Panc1 (cell line): Measurements from ENCODE around the gene CLRN3. TPM values are rescaled to one million over a fixed set of nuclear protein-coding genes. Genes with fewer than 3 reads are reported as not detected.

Experiments
- ATAC-seq: fragments of 200-7000 bp; cut with Tn5 transposase; 2 replicates; pipeline ENCODE4 v1.9.1; 2020; ENCODE audit warnings: mild to moderate bottlenecking, moderate library complexity
- BruUV-seq: library from RNA; stranded (reverse); fragments of 400-500 nt; replicated peaks from 2 replicates; lab custom pipeline; 2021; lab: Mats Ljungman, UMichigan
- CTCF ChIA-PET: fragments of 300-600 bp; sonication (Branson Sonifier 250); formaldehyde crosslinking; loops from one replicate; lab custom pipeline; 2022; ENCODE audit warnings: antibody characterized with exemption; lab: Charles Lee
- POLR2A ChIA-PET: fragments of 300-600 bp; sonication (Branson Sonifier 250); formaldehyde crosslinking; loops from one replicate; lab custom pipeline; 2022; ENCODE audit warnings: antibody characterized with exemption; lab: Charles Lee
- DNase-seq: peaks from one replicate; pipeline ENCODE4 v3.0.0-alpha.2; 2010; ENCODE audit warnings: low read depth, low spot score
- H3K27ac ChIP-seq: 2 replicates; pipeline ENCODE4 v1.5.1; 2011; ENCODE audit warnings: mild to moderate bottlenecking, low read length, inconsistent platforms
- H3K27me3 ChIP-seq: fragments of 200-500 bp; sonication (Bioruptor generic); 2 replicates; pipeline ENCODE4 v1.6.0; 2014; ENCODE audit warnings: low read length, inconsistent platforms; ENCODE audit not compliant: control insufficient read depth, insufficient read depth
- H3K36me3 ChIP-seq: fragments of 200-500 bp; sonication (Bioruptor generic); 2 replicates; pipeline ENCODE4 v1.5.1; 2014; ENCODE audit warnings: inconsistent platforms, mild to moderate bottlenecking, low read length, moderate library complexity; ENCODE audit not compliant: control insufficient read depth, insufficient read depth
- H3K4me1 ChIP-seq: 2 replicates; pipeline ENCODE4 v1.5.1; 2011; ENCODE audit warnings: inconsistent platforms, mild to moderate bottlenecking, low read length, moderate library complexity; ENCODE audit not compliant: control insufficient read depth, insufficient read depth
- H3K4me3 ChIP-seq, 2 experiments: 2 replicates each; pipeline ENCODE4 v1.5.1; 2011 to 2012; ENCODE audit warnings: low read depth in 2 of 2, low read length in 2 of 2, mild to moderate bottlenecking in 2 of 2, inconsistent platforms in 1 of 2, moderate library complexity in 1 of 2
- H3K9me3 ChIP-seq: fragments of 200-500 bp; sonication (Bioruptor generic); 2 replicates; pipeline ENCODE4 v1.5.1; 2014; ENCODE audit warnings: low read depth, mild to moderate bottlenecking, inconsistent platforms, low read length, moderate library complexity; ENCODE audit not compliant: control insufficient read depth, insufficient read depth
- POLR2AphosphoS5 ChIP-seq: IDR thresholded peaks from 2 replicates; pipeline ENCODE4 v1.6.1; 2012; ENCODE audit warnings: mild to moderate bottlenecking, low read depth, low read length, moderate library complexity
- SIN3A ChIP-seq: IDR thresholded peaks from 2 replicates; pipeline ENCODE4 v1.6.1; 2012; ENCODE audit warnings: low read depth, mild to moderate bottlenecking, low read length, moderate library complexity, borderline replicate concordance; ENCODE audit not compliant: insufficient read depth
- TCF7L2 ChIP-seq: IDR thresholded peaks from 2 replicates; pipeline ENCODE4 v1.6.1; 2011; ENCODE audit warnings: mild to moderate bottlenecking, low read depth, low read length, inconsistent platforms
- in situ Hi-C: cut with HindIII; loops from 2 replicates; pipeline ENCODE4 v1.10.0; 2016; ENCODE audit warnings: low sequenced_read_pairs, low pct_unique_long_range_greater_than_20kb
- intact Hi-C: fragments of 100-400 bp; cut with micrococcal nuclease; formaldehyde crosslinking; loops from one replicate; pipeline ENCODE4 v1.10.0; 2022; ENCODE audit not compliant: unreplicated experiment
- total RNA-seq: library from RNA; stranded (reverse); gene quantifications from one replicate; pipeline ENCODE4 v1.2.1, GENCODE V29; 2021; ENCODE audit not compliant: unreplicated experiment
- TF ChIP-seq, protein P1 (sequence below): fragments of 450-650 bp; IDR thresholded peaks from 2 replicates; pipeline ENCODE4 v1.5.1; 2017; ENCODE audit warnings: mild to moderate bottlenecking
- TF ChIP-seq, protein P2 (sequence below), 2 experiments: IDR thresholded peaks; 2 replicates each; pipeline ENCODE4 v1.6.1; 2011 to 2012; ENCODE audit warnings: low read depth in 2 of 2, control low read depth in 1 of 2, low read length in 1 of 2, mild to moderate bottlenecking in 1 of 2, moderate library complexity in 1 of 2; ENCODE audit not compliant: insufficient read depth in 1 of 2

CLRN3 gene
- total RNA-seq, 1 experiment from 2014 or later = not detected

DNA sequence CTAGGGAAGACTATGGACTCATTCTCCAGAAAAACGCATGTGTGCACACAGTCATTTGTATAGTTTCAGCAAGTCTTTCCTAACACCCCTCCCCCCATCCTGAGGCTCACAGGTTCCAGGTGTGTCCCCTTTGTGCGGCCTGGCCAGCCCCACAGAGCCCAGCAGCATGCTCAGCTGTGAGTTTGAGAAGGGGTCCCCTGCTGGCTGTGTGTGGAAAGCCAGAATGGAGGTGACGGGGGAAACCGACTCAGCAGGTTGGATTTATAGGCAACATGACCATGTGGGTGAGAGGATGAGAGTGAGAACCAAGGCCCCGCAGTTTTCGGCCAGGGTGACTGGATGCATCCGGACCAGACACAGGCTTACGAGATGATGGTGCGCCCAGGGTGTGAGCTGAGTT is 24.1 kb upstream of the CLRN3 start:
- H3K4me1 ChIP-seq = no peaks in the 10 kb centered on the region
- in situ Hi-C loops = no loop called here
- DNase-seq (no peak), ATAC-seq (no peak)
- 0 out of 2 replicates have a peak, but pooled peaks cover 3% of the 10 kb centered on the region for H3K27me3 ChIP-seq
- BruUV-seq = no TSS peak
- H3K9me3 ChIP-seq = no peaks in the 10 kb centered on the region
- no peak overlapping the region for H3K4me3 ChIP-seq
- intact Hi-C loops = no loop called here
- H3K27ac ChIP-seq = no peak overlapping the region
- TF ChIP-seq SIN3A (no peak), TCF7L2 (no peak), POLR2AphosphoS5 (no peak)
- TF ChIP-seq, protein P1, sequence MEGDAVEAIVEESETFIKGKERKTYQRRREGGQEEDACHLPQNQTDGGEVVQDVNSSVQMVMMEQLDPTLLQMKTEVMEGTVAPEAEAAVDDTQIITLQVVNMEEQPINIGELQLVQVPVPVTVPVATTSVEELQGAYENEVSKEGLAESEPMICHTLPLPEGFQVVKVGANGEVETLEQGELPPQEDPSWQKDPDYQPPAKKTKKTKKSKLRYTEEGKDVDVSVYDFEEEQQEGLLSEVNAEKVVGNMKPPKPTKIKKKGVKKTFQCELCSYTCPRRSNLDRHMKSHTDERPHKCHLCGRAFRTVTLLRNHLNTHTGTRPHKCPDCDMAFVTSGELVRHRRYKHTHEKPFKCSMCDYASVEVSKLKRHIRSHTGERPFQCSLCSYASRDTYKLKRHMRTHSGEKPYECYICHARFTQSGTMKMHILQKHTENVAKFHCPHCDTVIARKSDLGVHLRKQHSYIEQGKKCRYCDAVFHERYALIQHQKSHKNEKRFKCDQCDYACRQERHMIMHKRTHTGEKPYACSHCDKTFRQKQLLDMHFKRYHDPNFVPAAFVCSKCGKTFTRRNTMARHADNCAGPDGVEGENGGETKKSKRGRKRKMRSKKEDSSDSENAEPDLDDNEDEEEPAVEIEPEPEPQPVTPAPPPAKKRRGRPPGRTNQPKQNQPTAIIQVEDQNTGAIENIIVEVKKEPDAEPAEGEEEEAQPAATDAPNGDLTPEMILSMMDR = no peak
- TF ChIP-seq, protein P2, sequence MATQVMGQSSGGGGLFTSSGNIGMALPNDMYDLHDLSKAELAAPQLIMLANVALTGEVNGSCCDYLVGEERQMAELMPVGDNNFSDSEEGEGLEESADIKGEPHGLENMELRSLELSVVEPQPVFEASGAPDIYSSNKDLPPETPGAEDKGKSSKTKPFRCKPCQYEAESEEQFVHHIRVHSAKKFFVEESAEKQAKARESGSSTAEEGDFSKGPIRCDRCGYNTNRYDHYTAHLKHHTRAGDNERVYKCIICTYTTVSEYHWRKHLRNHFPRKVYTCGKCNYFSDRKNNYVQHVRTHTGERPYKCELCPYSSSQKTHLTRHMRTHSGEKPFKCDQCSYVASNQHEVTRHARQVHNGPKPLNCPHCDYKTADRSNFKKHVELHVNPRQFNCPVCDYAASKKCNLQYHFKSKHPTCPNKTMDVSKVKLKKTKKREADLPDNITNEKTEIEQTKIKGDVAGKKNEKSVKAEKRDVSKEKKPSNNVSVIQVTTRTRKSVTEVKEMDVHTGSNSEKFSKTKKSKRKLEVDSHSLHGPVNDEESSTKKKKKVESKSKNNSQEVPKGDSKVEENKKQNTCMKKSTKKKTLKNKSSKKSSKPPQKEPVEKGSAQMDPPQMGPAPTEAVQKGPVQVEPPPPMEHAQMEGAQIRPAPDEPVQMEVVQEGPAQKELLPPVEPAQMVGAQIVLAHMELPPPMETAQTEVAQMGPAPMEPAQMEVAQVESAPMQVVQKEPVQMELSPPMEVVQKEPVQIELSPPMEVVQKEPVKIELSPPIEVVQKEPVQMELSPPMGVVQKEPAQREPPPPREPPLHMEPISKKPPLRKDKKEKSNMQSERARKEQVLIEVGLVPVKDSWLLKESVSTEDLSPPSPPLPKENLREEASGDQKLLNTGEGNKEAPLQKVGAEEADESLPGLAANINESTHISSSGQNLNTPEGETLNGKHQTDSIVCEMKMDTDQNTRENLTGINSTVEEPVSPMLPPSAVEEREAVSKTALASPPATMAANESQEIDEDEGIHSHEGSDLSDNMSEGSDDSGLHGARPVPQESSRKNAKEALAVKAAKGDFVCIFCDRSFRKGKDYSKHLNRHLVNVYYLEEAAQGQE (IDR thresholded peaks at IDR 0.05; ENCODE audit: insufficient read depth in 1 of 2, low read depth in 2 of 2, low read length in 1 of 2) = no peak
- ChIA-PET POLR2A (no interaction called here), CTCF (no interaction called here)
- no peaks in the 10 kb centered on the region for H3K36me3 ChIP-seq

DNA sequence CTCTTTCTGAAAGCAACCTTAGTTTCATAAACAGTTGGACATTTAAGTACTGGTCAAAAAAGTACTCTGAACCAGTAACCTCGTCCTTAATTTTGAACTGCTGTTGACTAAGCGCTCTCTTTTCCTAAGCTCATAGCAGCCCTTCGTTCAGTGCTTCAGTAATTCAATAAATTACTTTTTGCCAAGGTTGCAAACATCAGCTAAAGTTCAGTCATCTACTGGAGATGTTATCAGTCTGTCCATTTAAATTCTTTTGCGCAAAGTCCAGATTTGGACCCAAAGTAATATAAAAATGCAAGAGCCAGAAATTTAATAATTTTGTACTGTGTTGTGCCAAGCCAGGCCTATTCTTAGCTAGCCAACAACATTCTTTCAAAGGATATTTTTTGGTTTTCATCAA is 22.6 kb upstream of the CLRN3 start:
- H3K36me3 ChIP-seq = no peaks in the 10 kb centered on the region
- POLR2A ChIA-PET = no interaction called here
- intact Hi-C loops (no loop called here), in situ Hi-C loops (no loop called here)
- no peaks in the 10 kb centered on the region for H3K9me3 ChIP-seq
- no peak overlapping the region for H3K4me3 ChIP-seq
- H3K27me3 ChIP-seq = 0 out of 2 replicates have a peak, but pooled peaks cover 3% of the 10 kb centered on the region
- DNase-seq (no peak), ATAC-seq (no peak)
- H3K27ac ChIP-seq = no peak overlapping the region
- CTCF ChIA-PET = no interaction called here
- BruUV-seq = no TSS peak
- no peaks in the 10 kb centered on the region for H3K4me1 ChIP-seq
- TF ChIP-seq SIN3A (no peak), POLR2AphosphoS5 (no peak), TCF7L2 (no peak)
- TF ChIP-seq, protein P2 (IDR thresholded peaks at IDR 0.05; ENCODE audit: insufficient read depth in 1 of 2, low read depth in 2 of 2, low read length in 1 of 2) = no peak
- TF ChIP-seq, protein P1 = no peak
